Spleen (tissue), 11 donors: Measurements from ENCODE around the gene ME3. TPM values are rescaled to one million over a fixed set of nuclear protein-coding genes. Genes with fewer than 3 reads are reported as not detected.

Experiments used
- DNase-seq: peaks from one replicate; pipeline ENCODE4 v3.0.0-alpha.2; 2020
- H3K27ac ChIP-seq, 8 donors: fragments of 200-600 bp; sonication (generic) in 7 of 8; 1 replicate in 4 of 8; 2 replicates in 4 of 8; pipeline versions ENCODE4 v1.5.0 to v1.8.0; 2016 to 2021; ENCODE audit warnings: inconsistent platforms in 4 of 8, mild to moderate bottlenecking in 4 of 8, moderate library complexity in 1 of 8
- H3K27me3 ChIP-seq, 7 donors: fragments of 200-600 bp; sonication (generic) in 6 of 7; replicated peaks in 1 of 7; 1 replicate in 4 of 7; 2 replicates in 3 of 7; pipeline versions ENCODE4 v1.5.0 to v1.8.0; 2016 to 2021; ENCODE audit warnings: inconsistent platforms in 3 of 7, mild to moderate bottlenecking in 1 of 7
- H3K36me3 ChIP-seq, 6 donors: fragments of 200-600 bp; sonication (generic) in 5 of 6; 1 replicate in 4 of 6; 2 replicates in 2 of 6; pipeline versions ENCODE4 v1.5.0 to v1.8.0; 2016 to 2021; ENCODE audit warnings: inconsistent platforms in 2 of 6
- H3K4me1 ChIP-seq, 6 donors: fragments of 200-600 bp; sonication (generic) in 5 of 6; 1 replicate in 3 of 6; 2 replicates in 3 of 6; pipeline versions ENCODE4 v1.5.0 to v1.8.0; 2016 to 2021; ENCODE audit warnings: inconsistent platforms in 3 of 6
- H3K4me3 ChIP-seq, 8 donors: fragments of 200-600 bp; sonication (generic) in 7 of 8; 1 replicate in 4 of 8; 2 replicates in 4 of 8; pipeline versions ENCODE4 v1.5.0 to v1.8.0; 2016 to 2021; ENCODE audit warnings: inconsistent platforms in 4 of 8, mild to moderate bottlenecking in 4 of 8, moderate library complexity in 2 of 8
- H3K9me3 ChIP-seq, 8 donors: fragments of 200-600 bp; sonication (generic) in 7 of 8; 1 replicate in 4 of 8; 2 replicates in 4 of 8; pipeline versions ENCODE4 v1.5.0 to v1.8.0; 2016 to 2021; ENCODE audit warnings: inconsistent platforms in 4 of 8
- POLR2A ChIP-seq, 3 donors: fragments of 450-650 bp; IDR thresholded peaks; one replicate each; pipeline ENCODE4 v1.5.1; 2017; ENCODE audit warnings: antibody characterized with exemption in 3 of 3, mild to moderate bottlenecking in 1 of 3
- POLR2AphosphoS5 ChIP-seq, 3 donors: sonication (generic); formaldehyde crosslinking; IDR thresholded peaks; one replicate each; pipeline ENCODE4 v1.5.1; 2017; ENCODE audit warnings: antibody characterized with exemption in 3 of 3
- WGBS, 5 donors: extraction: QIAGEN DNeasy Blood & Tissue Kit in 3 of 5; methylation state at CpG; one replicate each; pipeline versions ENCODE4 v1.1.5 to v1.1.7; 2013 to 2018; 5-methylcytosine and 5-hydroxymethylcytosine counted together
- intact Hi-C: fragments of 100-400 bp; cut with DNase I; formaldehyde crosslinking; loops from one replicate; pipeline ENCODE4 v1.15.0; 2023; ENCODE audit warnings: low total_unique reads
- polyA plus RNA-seq, 3 donors: library from polyadenylated mRNA; stranded (reverse); fragments of 200-250 nt; gene quantifications; one replicate each; pipeline ENCODE4 v1.2.1, GENCODE V29; 2013
- total RNA-seq, 7 donors: library from RNA; depleted of rRNA in 3 of 7; stranded (reverse); fragments of >200 nt in 3 of 7; fragmentation: NEBNext Ultra II Directional in 4 of 7; extraction: Animal tissue kit (Norgen Biotek cat#: 25700) in 4 of 7; gene quantifications; one replicate each; pipeline versions ENCODE4 v1.1.0 to v1.2.1, GENCODE V29; 2016 to 2021
- TF ChIP-seq, protein P1 (sequence below), 11 experiments: fragments of 200-600 bp in 7 of 11; fragments of 450-650 bp in 4 of 11; sonication (generic) in 4 of 11; IDR thresholded peaks in 8 of 11; conservative IDR thresholded peaks in 3 of 11; 1 replicate in 7 of 11; 2 replicates in 4 of 11; pipeline versions ENCODE4 v1.4.0 to v1.8.0; 2016 to 2021; ENCODE audit warnings: antibody characterized with exemption in 11 of 11, inconsistent platforms in 4 of 11, mild to moderate bottlenecking in 1 of 11
- donor health status: healthy with polysubstance abuse.
- donor health status: DM: no; HTN: no; CAD: no; lungs with moderate emphysema.
- donor health status: DM: no; HTN: no; CAD: no.
- donor health status: Bipolar disorder and iron deficiency.
- donor health status: healthy.
- donor health status: DM: no; HTN: no; CAD: no.
- donor health status: DM: yes; HTN: yes; CAD: no.

ME3 gene
- total and polyA plus RNA-seq, 10 donors, result 6.4 to 25.9 (median 18.3) TPM

DNA sequence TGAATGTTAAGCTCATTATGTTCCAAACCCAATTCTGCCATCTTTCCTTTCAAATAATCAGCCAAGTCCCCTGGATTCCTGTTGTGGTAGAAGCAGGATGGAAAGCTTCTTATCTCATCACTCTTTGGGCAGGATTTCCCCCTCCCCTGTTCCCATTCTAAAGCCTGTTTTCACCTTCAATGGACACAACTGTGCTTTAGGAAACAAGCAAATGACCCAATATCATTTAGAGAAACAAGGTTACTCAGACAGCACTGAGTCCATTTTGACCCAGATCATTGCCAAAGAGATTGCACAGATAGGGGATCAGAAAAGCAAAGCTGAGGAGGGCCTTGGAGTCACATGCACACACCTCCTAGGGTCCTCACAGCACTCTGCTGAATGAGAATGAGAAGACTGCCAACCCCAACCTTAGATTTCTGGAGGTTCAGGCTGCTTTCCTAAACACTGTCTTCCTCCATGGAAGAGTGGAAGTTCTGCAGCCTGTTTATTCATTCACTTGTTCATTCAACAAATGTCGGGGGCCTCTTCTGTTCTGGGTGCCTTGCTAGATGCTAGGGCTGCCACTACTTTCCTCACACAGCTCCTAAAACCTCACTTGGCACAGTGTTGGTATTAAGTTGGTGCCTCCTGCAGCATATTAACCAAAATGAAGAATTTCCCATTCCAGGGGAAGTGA, 95.3 kb downstream of the ME3 start:
- H3K27ac ChIP-seq, result peak overlapping the region in 7 of 8 donors; percentile 44 to 84 (median 66)
- WGBS, 5 donors, result 64 to 92% (median 85%) methylated on average over 1 of the region's 1 CpG
- no peak overlapping the region for H3K4me3 ChIP-seq
- TF ChIP-seq POLR2AphosphoS5 (IDR thresholded peaks at IDR 0.05), result no peak
- TF ChIP-seq, protein P1, sequence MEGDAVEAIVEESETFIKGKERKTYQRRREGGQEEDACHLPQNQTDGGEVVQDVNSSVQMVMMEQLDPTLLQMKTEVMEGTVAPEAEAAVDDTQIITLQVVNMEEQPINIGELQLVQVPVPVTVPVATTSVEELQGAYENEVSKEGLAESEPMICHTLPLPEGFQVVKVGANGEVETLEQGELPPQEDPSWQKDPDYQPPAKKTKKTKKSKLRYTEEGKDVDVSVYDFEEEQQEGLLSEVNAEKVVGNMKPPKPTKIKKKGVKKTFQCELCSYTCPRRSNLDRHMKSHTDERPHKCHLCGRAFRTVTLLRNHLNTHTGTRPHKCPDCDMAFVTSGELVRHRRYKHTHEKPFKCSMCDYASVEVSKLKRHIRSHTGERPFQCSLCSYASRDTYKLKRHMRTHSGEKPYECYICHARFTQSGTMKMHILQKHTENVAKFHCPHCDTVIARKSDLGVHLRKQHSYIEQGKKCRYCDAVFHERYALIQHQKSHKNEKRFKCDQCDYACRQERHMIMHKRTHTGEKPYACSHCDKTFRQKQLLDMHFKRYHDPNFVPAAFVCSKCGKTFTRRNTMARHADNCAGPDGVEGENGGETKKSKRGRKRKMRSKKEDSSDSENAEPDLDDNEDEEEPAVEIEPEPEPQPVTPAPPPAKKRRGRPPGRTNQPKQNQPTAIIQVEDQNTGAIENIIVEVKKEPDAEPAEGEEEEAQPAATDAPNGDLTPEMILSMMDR (IDR thresholded peaks at IDR 0.05 in 8 of 11, conservative IDR thresholded peaks at IDR 0.05 in 3 of 11), result no peak
- intact Hi-C loops, result no loop called here
- peaks cover 4 to 53% (median 13%) of the 10 kb centered on the region in 6 donors for H3K4me1 ChIP-seq
- H3K36me3 ChIP-seq, result no peaks in the 10 kb centered on the region
- H3K27me3 ChIP-seq, result no peaks in the 10 kb centered on the region
- DNase-seq, result no peak
- H3K9me3 ChIP-seq, result no peaks in the 10 kb centered on the region

DNA sequence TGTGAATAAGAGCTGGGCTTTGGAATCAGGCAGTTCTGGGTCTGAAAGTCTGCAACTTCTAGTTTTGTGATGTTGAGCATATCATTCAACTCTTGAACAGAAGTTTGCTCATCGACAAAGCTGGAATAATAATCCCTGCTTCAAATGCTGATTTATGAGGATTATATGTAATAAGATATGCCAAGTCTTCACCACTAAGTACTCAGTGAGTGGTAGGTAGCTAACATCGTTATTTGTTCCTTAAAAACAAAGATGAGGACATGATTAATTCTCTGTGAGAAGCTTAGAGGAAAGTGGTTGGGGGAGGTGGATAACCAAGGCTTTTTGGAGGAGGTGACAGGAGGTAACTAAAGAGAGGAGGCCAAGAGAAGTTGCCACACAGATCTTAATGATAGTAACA, 96.5 kb downstream of the ME3 start:
- 84 to 94% (median 87%) methylated on average over 2 of the region's 2 CpGs for WGBS, 5 donors
- H3K27me3 ChIP-seq, result no peaks in the 10 kb centered on the region
- no peaks in the 10 kb centered on the region for H3K36me3 ChIP-seq
- H3K9me3 ChIP-seq, result no peaks in the 10 kb centered on the region
- TF ChIP-seq, protein P1 (IDR thresholded peaks at IDR 0.05 in 8 of 11, conservative IDR thresholded peaks at IDR 0.05 in 3 of 11), result no peak
- TF ChIP-seq POLR2A (IDR thresholded peaks at IDR 0.05) (no peak), POLR2AphosphoS5 (IDR thresholded peaks at IDR 0.05) (no peak)
- intact Hi-C loops, result no loop called here
- H3K27ac ChIP-seq, result peak overlapping the region in 1 of 8 donors; percentile 66
- peaks cover 4 to 53% (median 13%) of the 10 kb centered on the region in 6 donors for H3K4me1 ChIP-seq
- no peak for DNase-seq
- no peak overlapping the region for H3K4me3 ChIP-seq

DNA sequence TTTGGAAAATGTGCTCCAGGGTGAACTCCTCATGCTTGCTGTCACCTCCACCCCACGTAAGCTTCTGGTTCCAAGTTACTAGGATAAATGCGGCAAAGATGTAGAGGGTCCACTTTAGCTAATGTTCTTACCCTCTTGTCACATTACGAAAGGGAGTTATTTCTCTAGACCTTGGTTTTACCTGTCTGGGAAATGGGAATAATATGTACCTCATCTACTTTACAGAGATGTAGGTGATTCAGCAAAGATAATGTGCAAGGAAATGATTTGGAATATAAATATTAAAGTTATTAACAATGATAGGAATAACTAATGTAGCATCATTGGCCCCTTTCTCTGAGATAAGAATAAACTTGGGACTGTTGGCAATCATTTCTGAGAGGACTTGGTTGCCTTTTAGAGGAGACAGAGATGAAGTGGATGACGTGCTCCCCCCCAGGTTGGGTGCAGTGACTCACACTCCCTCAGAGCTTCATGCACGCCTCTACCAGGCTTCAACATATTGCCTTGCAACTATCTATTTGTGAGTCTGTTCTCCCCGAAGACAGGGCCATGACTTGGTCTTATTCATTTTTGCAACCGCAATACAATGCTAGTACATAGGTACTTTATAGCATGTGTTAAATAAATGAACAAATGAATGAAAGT, 97.1 kb downstream of the ME3 start:
- H3K9me3 ChIP-seq, result no peaks in the 10 kb centered on the region
- peaks cover 4 to 53% (median 12%) of the 10 kb centered on the region in 6 donors for H3K4me1 ChIP-seq
- no peak for TF ChIP-seq POLR2AphosphoS5 (IDR thresholded peaks at IDR 0.05)
- TF ChIP-seq, protein P1 (IDR thresholded peaks at IDR 0.05 in 8 of 11, conservative IDR thresholded peaks at IDR 0.05 in 3 of 11), result no peak
- TF ChIP-seq POLR2A (IDR thresholded peaks at IDR 0.05), result no peak
- no peaks in the 10 kb centered on the region for H3K36me3 ChIP-seq
- no peaks in the 10 kb centered on the region for H3K27me3 ChIP-seq
- 90 to 95% (median 92%) methylated on average over 3 to 7 of the region's 7 CpGs for WGBS, 5 donors
- no peak for DNase-seq
- H3K27ac ChIP-seq, result peak overlapping the region in 2 of 8 donors; percentile 29 to 34
- intact Hi-C loops, result no loop called here
- no peak overlapping the region for H3K4me3 ChIP-seq

DNA sequence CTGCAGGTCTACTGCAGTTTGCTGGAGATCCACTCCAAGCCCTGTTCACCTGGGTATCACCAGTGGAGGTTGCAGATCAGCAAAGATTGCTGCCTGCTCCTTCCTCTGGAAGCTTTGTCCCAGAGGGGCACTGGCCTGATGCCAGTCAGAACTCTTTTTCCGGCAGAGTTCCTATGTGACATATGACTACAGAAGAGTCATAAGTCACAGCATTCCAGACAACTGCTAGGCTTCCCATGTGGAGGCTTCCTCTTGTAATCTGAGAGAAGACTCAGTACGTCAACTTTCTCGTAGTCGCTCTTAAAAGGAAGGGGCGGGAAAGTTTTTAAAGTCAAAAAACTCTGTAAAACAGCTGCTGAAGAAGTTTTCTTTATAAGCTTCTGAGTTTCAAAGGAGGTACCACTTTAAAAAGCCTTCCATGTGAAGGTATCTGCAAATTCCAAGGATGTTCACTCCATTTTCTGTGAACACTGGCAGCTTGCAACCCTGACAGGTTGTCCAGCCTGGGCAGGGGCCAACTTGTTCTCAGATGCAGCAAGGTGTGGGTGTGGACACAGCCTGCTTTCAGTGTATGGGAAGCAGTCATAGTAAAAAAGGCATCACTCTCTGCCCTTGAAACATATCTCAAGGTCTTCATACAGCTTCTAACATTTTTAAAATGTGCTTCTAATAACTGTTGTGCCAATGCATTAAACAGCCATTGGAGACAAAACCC, 97.8 kb downstream of the ME3 start:
- Histone ChIP-seq H3K36me3 (no peaks in the 10 kb centered on the region), H3K27me3 (no peaks in the 10 kb centered on the region), H3K27ac (peak overlapping the region in 3 of 8 donors; percentile 26 to 34 (median 29)), H3K4me1 (peaks cover 4 to 53% (median 12%) of the 10 kb centered on the region in 6 donors), H3K4me3 (no peak overlapping the region), H3K9me3 (no peaks in the 10 kb centered on the region)
- TF ChIP-seq POLR2AphosphoS5 (IDR thresholded peaks at IDR 0.05), result no peak
- TF ChIP-seq, protein P1 (IDR thresholded peaks at IDR 0.05 in 8 of 11, conservative IDR thresholded peaks at IDR 0.05 in 3 of 11), result no peak
- no peak for TF ChIP-seq POLR2A (IDR thresholded peaks at IDR 0.05)
- intact Hi-C loops, result no loop called here
- no peak for DNase-seq
- WGBS, 5 donors, result 47 to 77% (median 58%) methylated on average over 5 of the region's 5 CpGs
